Activated CD4-positive, alpha-beta T cell treated with anti-CD3 and anti-CD28 coated beads for 24 hours (primary cell): ENCODE data around the gene CSTPP1.
A peak's percentile ranks its signal among the peaks of the same experiment; 100 is the strongest.

ENCODE experiments used
- DNase-seq, 2 donors: peaks; one replicate each; pipeline ENCODE4 v3.0.0-alpha.2; 2020; ENCODE audit warnings: low read depth in 2 of 2

Gene CSTPP1

DNA sequence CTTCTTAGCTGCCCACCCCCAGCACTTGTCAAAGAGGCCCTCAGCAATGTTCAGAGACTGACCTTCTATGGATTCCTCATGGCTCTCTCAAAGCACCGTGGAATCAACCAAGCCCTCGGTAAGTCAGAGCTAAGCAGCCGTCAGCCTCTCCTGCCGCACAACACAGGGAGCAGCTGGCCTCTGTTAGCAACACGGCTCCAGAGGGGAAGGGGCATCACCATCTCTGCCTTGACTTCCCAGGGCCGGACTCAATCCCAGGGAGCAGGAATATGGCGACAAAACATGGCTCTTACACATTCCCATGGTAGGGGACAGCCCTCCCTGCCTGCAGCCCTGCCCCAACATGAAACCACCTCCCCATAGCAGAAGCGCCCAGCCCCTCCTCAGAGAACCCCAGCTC is 221.2 kb downstream of the CSTPP1 start:
- DNase-seq, result no peak

GRCh38 chr11:47158242-47158641 is 221.7 kb downstream of the CSTPP1 start:
- no peak for DNase-seq

- no peak for DNase-seq
Measured at GRCh38 chr11:47160753-47161133, 224.2 kb downstream of the CSTPP1 start.

GRCh38 chr11:47161134-47161854 is 224.7 kb downstream of the CSTPP1 start:
- peak; percentile 35 to 39 for DNase-seq

GRCh38 chr11:47161890-47162289 is 225.3 kb downstream of the CSTPP1 start:
- no peak for DNase-seq

GRCh38 chr11:47162426-47162825 is 225.9 kb downstream of the CSTPP1 start:
- no peak for DNase-seq

DNA sequence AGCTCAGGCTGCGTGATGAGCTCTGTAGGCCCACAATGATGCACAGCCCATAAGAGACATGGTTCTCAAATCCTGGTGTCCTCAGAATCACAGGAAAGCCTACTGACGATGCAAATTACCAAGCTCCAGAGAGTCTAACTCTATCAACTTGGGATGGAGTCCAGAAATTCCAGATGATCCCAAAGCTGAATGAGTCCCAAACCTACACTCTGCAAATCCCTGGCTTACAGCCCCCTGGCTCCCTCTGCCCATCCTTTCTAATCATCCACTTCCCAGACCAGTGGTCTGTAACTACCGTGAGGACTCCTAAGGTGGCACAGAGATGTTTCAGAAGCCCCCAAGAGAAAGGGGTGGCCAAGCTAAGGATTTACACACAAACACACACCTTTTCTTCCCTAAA is 226.6 kb downstream of the CSTPP1 start:
- no peak for DNase-seq

GRCh38 chr11:47163898-47164297 is 227.3 kb downstream of the CSTPP1 start:
- no peak for DNase-seq

- DNase-seq, result no peak
Measured at GRCh38 chr11:47164321-47164720, 227.8 kb downstream of the CSTPP1 start.

GRCh38 chr11:47165253-47165840 is 228.8 kb downstream of the CSTPP1 start:
- no peak for DNase-seq

GRCh38 chr11:47166368-47166767 is 229.8 kb downstream of the CSTPP1 start:
- no peak for DNase-seq

- no peak for DNase-seq
Measured at GRCh38 chr11:47171061-47171838, 234.7 kb downstream of the CSTPP1 start.

GRCh38 chr11:47171856-47172255 is 235.3 kb downstream of the CSTPP1 start:
- no peak for DNase-seq

- no peak for DNase-seq
Measured at GRCh38 chr11:47172740-47173336, 236.3 kb downstream of the CSTPP1 start.

GRCh38 chr11:47175746-47176327 is 239.3 kb downstream of the CSTPP1 start:
- DNase-seq, result no peak

DNA sequence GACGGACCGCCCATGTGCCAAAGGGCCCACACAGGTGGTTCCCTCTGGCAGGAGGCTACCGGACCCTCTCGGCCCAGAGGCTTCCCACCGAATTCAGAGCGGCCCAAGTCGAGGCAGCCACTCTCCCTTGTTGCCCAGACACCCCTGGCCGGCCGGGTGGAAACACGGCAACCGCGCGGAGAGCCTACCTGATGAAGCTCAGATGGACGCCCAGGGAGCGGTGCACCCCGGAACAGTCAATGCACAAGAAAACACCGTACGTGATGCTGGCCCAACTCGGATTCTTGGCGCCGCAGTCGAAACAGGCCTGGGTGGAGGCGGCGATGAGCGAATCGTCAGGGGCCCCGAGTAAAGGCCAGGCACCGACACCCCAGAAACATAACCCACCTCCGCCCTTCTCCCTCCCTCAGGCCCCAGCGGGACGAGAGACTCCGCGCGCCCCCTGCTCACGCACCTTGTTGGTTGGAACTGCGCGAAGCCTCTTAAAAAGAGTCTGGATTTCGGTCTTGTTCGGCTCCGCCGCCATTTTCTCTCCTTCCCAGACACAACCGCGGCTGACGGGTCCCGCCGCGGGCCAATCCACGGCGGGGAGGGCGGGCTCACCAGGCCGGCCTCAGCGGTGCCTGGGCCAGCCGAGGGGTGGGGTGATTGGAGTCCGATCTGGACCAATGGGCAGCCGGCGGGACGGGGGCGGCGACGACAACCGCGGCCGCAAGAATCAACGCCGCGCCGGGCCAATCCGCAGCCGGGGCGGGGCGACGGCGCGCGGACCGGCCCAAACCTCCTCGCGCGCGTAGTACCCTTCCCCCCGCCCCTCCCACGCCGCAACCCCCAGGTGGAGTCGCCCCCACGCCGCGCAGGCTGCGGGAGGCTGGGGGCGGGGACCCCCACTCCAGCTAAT is 240.0 kb downstream of the CSTPP1 start, which contains the start of gene ARFGAP2:
Gene ARFGAP2 (minus strand): TSS at position 552 of the 901 bp plus-strand sequence. CDS start 26 bp downstream, at position 526.
- peak; percentile 92 to 93 for DNase-seq

GRCh38 chr11:47177229-47177845 is 240.8 kb downstream of the CSTPP1 start:
- peak; percentile 50 to 58 for DNase-seq

DNA sequence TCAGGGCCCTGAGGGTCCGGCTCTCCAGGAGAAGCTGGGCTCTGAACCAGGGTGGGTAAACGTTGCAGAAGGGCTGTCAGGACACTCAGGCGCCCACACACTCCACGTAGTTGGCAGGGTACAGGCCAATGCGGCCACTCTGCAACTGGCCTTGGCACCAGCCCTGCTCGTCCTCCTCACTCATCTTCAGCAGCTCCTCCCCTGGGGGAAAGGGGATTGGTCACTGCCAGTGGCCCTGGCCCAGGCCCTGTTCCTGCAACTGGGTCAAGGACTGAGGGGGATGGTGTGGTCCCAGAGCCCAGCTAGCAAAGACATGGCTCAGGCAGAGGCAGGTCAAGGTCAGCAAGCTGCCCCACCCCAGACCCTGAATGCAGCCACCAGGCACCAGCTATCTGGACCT is 241.3 kb downstream of the CSTPP1 start:
- DNase-seq, result no peak

DNA sequence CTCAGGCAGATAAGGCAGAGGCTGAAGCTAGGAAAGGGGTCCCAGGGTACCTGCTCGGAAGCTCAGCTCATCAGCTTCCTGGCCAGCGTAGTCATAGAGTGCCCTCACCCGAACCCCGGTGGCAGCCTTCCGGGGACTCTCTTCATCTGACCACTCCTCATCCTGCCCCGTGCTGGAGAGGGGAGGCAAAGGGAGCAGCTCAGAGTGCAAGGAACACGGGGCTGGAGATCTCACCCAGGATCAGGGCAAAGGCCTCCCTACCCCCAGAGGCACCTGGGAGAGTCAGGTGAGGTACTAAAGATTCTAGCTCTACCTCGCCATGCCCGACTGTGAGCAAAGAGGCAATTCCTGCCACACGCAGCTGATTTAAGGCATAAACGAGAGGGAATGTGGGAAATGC is 241.8 kb downstream of the CSTPP1 start:
- DNase-seq, result no peak
